GM18867 (cell line): Measurements from ENCODE around the gene DNAJC7.

Experiments
- ATAC-seq: cut with Tn5 transposase; IDR thresholded peaks from one replicate; pipeline ENCODE4 v1.9.1; 2021; ENCODE audit warnings: mild to moderate bottlenecking, moderate library complexity; ENCODE audit not compliant: unreplicated experiment

Gene DNAJC7

GRCh38 chr17:42016941-42017865, at the start of gene DNAJC7:
Gene DNAJC7, minus strand, starts transcription at chr17:42017439. Its CDS starts 23 bp downstream, at chr17:42017416.
- peak; percentile 74 for ATAC-seq

- no peak for ATAC-seq
Observed at GRCh38 chr17:42065201-42065600, 48.0 kb upstream of the DNAJC7 start.

- no peak for ATAC-seq
Observed at GRCh38 chr17:42062681-42063080, 45.4 kb upstream of the DNAJC7 start.

GRCh38 chr17:42061646-42062487, 44.6 kb upstream of the DNAJC7 start:
- no peak for ATAC-seq

GRCh38 chr17:42060231-42060630, 43.0 kb upstream of the DNAJC7 start:
- no peak for ATAC-seq

- ATAC-seq, result no peak
Observed at GRCh38 chr17:42059815-42060214, 42.6 kb upstream of the DNAJC7 start.

- ATAC-seq, result no peak
Observed at GRCh38 chr17:42058063-42058462, 40.8 kb upstream of the DNAJC7 start.

GRCh38 chr17:42056635-42057034, 39.4 kb upstream of the DNAJC7 start:
- no peak for ATAC-seq

GRCh38 chr17:42055496-42055895, 38.3 kb upstream of the DNAJC7 start:
- no peak for ATAC-seq

GRCh38 chr17:42055027-42055426, 37.8 kb upstream of the DNAJC7 start:
- ATAC-seq, result no peak

- ATAC-seq, result no peak
Observed at GRCh38 chr17:42053731-42054500, 36.7 kb upstream of the DNAJC7 start.

- no peak for ATAC-seq
Observed at GRCh38 chr17:42052346-42052877, 35.2 kb upstream of the DNAJC7 start.

GRCh38 chr17:42051645-42052044, 34.4 kb upstream of the DNAJC7 start:
- no peak for ATAC-seq

- no peak for ATAC-seq
Observed at GRCh38 chr17:42051013-42051400, 33.8 kb upstream of the DNAJC7 start.

GRCh38 chr17:42050393-42051012, 33.3 kb upstream of the DNAJC7 start, which contains the start of gene C17orf113:
Gene C17orf113, minus strand, starts transcription at chr17:42050601. Its CDS starts 7,225 bp downstream, at chr17:42043376.
- no peak for ATAC-seq

- no peak for ATAC-seq
Observed at GRCh38 chr17:42049834-42050392, 32.7 kb upstream of the DNAJC7 start.

- no peak for ATAC-seq
Observed at GRCh38 chr17:42047343-42047742, 30.1 kb upstream of the DNAJC7 start.

GRCh38 chr17:42045719-42046118, 28.5 kb upstream of the DNAJC7 start:
- ATAC-seq, result no peak

GRCh38 chr17:42042598-42043319, 25.5 kb upstream of the DNAJC7 start:
- ATAC-seq, result no peak
